Stimulated activated CD4-positive, alpha-beta T cell treated with anti-CD3 and anti-CD28 coated beads, Interleukin-2, amount 100 ng/mL, for 48 hours (primary cell): ENCODE measurements around the gene FASTKD3.

Experiments
- DNase-seq, 2 donors: peaks; one replicate each; pipeline ENCODE4 v3.0.0-alpha.2; 2020

The FASTKD3 gene

GRCh38 chr5:7878381-7878873 is 9.6 kb upstream of the FASTKD3 start:
- no peak for DNase-seq

GRCh38 chr5:7877851-7878250 is 9.0 kb upstream of the FASTKD3 start:
- no peak for DNase-seq

- DNase-seq, result no peak
Measured at GRCh38 chr5:7876867-7877266, 8.0 kb upstream of the FASTKD3 start.

DNA sequence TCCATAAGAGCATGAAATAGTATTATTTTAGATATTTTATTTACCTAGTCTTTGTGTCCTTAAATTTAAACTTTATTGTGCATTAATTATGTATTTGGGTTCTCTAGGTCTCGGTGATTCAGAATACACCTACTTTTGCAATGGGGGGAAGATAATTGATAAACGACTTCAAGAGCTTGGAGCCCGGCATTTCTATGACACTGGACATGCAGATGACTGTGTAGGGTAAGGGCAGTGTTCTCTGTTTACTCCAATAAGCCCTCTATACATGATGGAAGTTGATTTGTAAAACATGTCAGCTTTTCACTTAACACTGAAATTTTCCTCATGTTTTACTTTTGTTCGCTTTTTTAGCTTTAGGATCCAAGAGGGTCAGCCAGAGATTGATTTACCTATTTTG is 6.3 kb upstream of the FASTKD3 start:
- no peak for DNase-seq

GRCh38 chr5:7874639-7875038 is 5.8 kb upstream of the FASTKD3 start:
- no peak for DNase-seq

DNA sequence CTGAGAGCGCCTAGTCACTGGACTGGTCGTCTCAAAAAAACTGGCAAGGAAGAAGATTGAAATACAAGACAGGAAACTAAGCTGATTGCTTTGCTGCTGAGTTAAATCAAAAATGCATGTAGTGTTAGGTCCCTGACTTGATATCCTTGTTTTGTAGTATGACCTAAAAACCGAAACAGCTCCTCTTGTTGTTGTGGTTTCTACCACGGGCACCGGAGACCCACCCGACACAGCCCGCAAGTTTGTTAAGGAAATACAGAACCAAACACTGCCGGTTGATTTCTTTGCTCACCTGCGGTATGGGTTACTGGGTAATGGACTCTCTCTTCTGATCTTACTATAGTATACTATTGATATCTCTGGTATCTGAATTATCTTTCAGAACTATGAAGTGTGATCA is 4.4 kb upstream of the FASTKD3 start:
- peak in 1 of 2 donors; percentile 34 for DNase-seq

- no peak for DNase-seq
Measured at GRCh38 chr5:7872517-7873130, 3.8 kb upstream of the FASTKD3 start.

DNA sequence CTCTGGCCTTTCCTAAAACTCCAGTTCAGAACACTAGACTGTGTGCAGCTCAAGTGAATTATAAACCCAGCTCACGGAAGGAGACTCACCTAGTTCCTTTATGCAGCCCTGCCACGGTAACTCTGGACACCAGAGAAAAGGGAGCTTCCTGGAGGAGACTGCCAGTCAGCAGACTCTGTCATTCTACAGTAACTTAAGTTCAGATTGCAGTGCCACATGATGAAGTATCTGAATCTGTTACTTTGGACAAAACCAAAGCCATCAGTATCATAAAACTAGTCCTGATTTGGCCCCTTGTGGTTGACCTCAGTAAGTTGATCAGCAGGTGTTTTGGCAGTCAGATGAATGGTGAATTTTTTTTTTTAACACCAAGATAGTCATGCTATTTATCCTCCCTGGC is 2.8 kb upstream of the FASTKD3 start:
- no peak for DNase-seq

GRCh38 chr5:7869474-7870136 is 774 bp upstream of the FASTKD3 start:
- DNase-seq, result peak in 1 of 2 donors; percentile 33

DNA sequence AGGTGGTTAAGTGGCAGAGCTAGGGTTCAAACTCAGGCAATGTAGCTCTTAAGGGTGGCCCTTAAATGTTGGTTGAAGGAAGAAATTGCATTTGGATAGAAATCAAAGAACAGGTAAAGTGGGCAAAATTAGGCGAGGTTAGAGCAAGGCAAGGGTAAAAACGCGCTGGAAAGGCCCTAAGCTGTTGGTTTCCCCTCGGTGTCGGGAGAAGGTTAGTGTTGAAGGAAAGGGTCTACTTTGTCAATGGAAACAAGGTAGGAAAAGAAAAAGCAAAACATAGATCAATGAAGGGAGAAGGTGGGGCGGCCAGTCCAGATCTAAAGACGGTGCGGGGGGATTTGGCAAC is 431 bp downstream of the FASTKD3 start:
- no peak for DNase-seq

GRCh38 chr5:7867260-7867659 is 1.6 kb downstream of the FASTKD3 start:
- DNase-seq, result no peak

GRCh38 chr5:7866196-7866595 is 2.6 kb downstream of the FASTKD3 start:
- DNase-seq, result no peak

DNA sequence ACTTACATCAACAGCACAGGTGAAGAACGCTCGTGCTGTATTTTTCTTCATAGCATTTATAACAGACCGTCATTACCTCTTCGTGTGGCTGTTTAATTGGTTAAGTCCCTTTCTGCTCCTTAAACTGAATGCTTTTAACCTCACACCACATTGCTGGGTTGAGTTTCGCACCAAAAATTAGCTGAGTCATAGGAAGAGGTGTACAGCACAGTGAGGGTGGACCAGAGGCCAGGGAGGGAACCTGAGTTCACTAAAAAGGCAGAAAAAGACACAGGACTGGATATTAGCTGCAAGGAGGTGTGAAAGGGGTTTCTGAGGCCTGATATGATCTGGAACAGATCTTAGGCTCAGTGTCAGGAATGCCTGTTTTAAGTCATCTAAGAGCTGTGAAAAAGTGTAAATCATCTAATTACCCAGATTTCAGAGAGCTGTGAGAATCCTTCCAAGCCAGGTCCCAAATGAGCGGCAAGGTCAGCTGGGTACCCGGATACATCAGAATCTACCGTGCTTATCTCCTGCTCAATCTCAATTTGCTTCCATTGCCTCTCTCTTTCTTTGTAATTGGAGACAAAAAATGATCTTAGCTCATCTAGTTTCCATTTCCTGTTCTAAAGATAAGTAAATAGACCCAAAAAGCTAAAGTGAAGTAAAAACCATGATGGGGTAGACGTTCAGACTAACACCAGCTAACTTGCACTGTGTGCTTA is 10.8 kb downstream of the FASTKD3 start:
- no peak for DNase-seq

GRCh38 chr5:7857361-7857760 is 11.5 kb downstream of the FASTKD3 start:
- no peak for DNase-seq

GRCh38 chr5:7856855-7857254 is 12.0 kb downstream of the FASTKD3 start:
- no peak for DNase-seq

GRCh38 chr5:7855611-7856010 is 13.2 kb downstream of the FASTKD3 start:
- no peak for DNase-seq

GRCh38 chr5:7852988-7853387 is 15.8 kb downstream of the FASTKD3 start:
- DNase-seq, result no peak

GRCh38 chr5:7852542-7852941 is 16.3 kb downstream of the FASTKD3 start:
- no peak for DNase-seq

DNA sequence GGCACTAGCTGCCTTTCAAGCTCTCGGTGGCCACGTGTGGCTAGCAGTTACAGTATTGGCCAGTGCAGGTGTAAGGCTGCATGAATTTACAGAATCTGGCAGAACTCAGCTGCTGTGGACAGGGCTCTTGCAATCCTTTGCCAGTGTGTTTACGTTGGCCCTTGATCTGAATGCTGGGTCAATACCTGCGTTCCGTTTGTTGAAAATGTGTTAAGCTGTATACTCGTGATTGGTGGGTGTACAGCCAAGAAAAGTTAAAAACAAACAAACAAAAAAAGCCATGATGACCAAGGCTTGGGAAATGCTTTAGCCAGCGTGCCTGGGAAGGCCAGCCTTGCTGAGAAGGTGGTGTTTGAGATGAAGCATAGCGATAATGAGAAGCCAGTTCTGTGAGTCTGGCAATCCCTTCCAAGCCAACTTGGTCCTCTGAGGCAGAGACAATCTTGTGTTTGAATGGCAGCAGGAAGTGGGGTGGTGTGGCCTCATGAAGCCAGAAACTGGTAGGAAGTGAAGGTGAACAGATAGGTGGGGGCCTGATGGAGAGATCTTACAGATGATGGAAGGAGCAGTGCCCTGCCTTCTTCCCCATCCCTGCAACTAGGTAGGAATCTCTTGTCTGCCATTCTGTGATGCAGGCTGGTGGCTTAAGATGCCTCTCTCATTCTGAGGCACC is 17.1 kb downstream of the FASTKD3 start:
- DNase-seq, result no peak

GRCh38 chr5:7851240-7851592 is 17.6 kb downstream of the FASTKD3 start:
- DNase-seq, result no peak

DNA sequence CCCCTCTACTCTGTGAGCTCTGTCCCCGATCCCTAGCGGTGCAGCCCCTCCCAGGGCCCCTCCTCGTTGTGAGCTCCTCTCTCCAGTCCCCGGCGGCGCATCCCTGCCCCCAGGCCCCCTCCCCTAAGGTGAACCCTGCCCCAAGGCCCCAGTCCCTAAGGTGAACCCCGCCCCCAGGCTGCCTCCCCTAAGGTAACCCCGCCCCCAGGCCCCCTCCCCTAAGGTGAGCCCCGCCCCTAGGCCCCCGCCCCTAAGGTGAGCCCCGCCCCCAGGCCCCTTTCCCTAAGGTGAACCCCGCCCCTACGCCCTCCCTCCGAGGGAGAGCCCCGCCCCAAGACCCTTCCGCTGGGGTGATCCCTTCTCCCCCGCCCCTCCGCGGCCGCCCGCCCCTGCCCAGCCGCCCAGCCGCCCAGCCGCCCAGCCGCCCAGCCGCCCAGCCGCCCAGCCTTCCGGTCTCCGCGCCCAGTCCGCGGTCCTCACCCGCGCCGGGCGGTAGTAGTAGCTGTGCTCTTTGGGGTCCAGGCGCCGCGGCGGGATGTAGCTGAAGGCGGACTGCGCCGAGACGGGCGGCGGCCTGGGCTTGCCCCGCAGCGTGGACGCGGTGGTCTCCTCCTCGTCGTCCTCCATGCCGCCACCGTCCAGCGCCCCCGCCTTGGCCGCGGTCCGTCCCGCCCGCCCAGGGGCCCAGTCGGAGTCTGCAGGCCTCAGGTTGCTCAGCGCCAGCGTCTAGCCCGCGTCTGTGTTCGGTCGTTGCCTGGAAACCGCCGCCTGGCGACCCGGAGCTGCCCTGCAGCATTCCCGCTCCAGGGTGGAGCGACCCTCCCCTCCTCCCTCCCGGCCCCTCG is 18.2 kb downstream of the FASTKD3 start, which contains the start of gene CFAP90:
Gene CFAP90 (minus strand): TSS at position 739 of the 845 bp plus-strand sequence. CDS start 112 bp downstream, at position 627.
- DNase-seq, result no peak

DNA sequence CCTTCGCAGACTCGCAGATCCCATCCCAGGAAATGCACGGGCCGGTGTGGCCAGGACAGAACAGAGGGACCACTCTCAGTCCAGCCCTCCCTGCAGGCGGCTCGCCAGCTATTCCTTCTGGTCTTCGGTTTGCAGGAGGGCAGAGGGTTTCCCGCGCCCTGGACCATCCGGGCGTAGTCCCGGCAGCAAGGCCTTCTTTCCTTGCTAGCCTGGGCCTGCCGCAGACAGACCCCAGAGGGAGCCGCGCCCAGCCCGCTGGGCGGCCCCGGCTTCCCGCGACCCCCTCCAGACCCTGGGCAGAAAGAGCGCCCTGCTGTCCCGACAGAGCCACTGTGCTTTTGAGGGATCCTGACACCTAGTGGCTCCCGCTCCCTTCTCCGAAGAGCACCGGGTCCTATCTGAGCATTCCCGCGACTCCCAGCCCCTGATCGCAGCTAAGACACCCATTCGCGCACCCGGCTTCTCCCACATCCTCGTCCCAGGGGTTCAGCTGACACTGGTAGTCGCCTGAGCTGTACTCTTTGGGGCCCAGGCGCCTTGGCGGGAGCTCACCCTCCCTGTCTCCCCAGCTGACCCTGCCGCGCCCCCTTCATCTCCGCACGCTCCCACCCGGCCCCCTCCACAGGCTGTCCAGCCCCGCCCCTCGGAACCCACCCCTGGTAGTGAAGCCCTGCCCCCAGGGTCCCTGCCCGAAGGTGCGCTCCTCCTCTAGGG is 19.0 kb downstream of the FASTKD3 start:
- DNase-seq, result no peak
